Brain microvascular endothelial cell (primary cell): ENCODE results near the gene HOXB2.

Source experiments
- DNase-seq: peaks from one replicate; pipeline ENCODE4 v3.0.0-alpha.2; 2020
- H3K27ac ChIP-seq: fragments of 250-450 bp; sonication (Bioruptor Pico); 2 replicates; pipeline ENCODE4 v1.5.1; 2020; ENCODE audit warnings: mild to moderate bottlenecking, moderate library complexity
- H3K27me3 ChIP-seq: fragments of 250-450 bp; sonication (Bioruptor Pico); replicated peaks from 2 replicates; pipeline ENCODE4 v1.5.1; 2020; ENCODE audit warnings: mild to moderate bottlenecking
- H3K36me3 ChIP-seq: fragments of 250-450 bp; sonication (Bioruptor Pico); replicated peaks from 2 replicates; pipeline ENCODE4 v1.5.1; 2020; ENCODE audit warnings: mild to moderate bottlenecking
- H3K4me3 ChIP-seq: 2 replicates; pipeline ENCODE4 v1.5.1; 2011; ENCODE audit warnings: low read depth, mild to moderate bottlenecking, control low read depth, low read length, moderate library complexity
- in situ Hi-C: cut with HindIII; loops from 2 replicates; pipeline ENCODE4 v1.10.0; 2017; ENCODE audit warnings: low sequenced_read_pairs, low pct_ligation_motif_present
- TF ChIP-seq, protein P1 (sequence below): IDR thresholded peaks from 2 replicates; pipeline ENCODE4 v1.5.1; 2011; ENCODE audit warnings: low read depth, mild to moderate bottlenecking, moderate library complexity, low read length, control low read depth, inconsistent platforms; ENCODE audit errors: missing control alignments

HOXB2 gene

DNA sequence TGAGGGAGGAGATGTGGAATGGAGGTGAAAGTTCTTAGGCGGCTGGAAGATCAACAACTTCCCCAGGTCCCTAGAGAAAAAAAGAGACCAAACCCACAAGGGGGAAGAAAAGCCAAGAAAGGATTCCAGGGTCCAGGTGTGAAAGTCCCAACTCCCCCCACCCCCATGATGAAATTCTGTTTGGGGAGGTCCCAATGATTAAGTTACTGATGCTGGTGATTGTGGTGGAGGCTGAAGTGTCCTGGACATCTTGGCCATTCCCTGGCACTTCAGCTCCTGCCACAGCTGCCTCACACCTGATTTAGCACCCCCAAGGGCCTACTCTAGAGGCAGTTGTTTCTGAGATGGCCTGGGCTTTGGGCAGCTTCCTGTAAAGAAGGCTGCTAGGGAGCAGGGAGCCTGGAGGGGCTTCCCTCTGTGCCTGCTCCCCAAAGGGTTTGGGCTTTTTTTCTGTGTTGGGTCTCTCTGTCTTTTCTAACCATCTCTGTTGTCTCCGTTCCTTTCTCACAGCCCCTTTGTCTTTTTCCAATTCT lies 20.2 kb upstream of the HOXB2 start:
- H3K27me3 ChIP-seq, result peaks cover 95% of the 10 kb centered on the region
- no peaks in the 10 kb centered on the region for H3K36me3 ChIP-seq
- no peak overlapping the region for H3K27ac ChIP-seq
- no peak for DNase-seq
- TF ChIP-seq, protein P1, sequence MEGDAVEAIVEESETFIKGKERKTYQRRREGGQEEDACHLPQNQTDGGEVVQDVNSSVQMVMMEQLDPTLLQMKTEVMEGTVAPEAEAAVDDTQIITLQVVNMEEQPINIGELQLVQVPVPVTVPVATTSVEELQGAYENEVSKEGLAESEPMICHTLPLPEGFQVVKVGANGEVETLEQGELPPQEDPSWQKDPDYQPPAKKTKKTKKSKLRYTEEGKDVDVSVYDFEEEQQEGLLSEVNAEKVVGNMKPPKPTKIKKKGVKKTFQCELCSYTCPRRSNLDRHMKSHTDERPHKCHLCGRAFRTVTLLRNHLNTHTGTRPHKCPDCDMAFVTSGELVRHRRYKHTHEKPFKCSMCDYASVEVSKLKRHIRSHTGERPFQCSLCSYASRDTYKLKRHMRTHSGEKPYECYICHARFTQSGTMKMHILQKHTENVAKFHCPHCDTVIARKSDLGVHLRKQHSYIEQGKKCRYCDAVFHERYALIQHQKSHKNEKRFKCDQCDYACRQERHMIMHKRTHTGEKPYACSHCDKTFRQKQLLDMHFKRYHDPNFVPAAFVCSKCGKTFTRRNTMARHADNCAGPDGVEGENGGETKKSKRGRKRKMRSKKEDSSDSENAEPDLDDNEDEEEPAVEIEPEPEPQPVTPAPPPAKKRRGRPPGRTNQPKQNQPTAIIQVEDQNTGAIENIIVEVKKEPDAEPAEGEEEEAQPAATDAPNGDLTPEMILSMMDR, result no peak
- in situ Hi-C loops, result no loop called here
- peak overlapping the region; percentile 50 for H3K4me3 ChIP-seq

DNA sequence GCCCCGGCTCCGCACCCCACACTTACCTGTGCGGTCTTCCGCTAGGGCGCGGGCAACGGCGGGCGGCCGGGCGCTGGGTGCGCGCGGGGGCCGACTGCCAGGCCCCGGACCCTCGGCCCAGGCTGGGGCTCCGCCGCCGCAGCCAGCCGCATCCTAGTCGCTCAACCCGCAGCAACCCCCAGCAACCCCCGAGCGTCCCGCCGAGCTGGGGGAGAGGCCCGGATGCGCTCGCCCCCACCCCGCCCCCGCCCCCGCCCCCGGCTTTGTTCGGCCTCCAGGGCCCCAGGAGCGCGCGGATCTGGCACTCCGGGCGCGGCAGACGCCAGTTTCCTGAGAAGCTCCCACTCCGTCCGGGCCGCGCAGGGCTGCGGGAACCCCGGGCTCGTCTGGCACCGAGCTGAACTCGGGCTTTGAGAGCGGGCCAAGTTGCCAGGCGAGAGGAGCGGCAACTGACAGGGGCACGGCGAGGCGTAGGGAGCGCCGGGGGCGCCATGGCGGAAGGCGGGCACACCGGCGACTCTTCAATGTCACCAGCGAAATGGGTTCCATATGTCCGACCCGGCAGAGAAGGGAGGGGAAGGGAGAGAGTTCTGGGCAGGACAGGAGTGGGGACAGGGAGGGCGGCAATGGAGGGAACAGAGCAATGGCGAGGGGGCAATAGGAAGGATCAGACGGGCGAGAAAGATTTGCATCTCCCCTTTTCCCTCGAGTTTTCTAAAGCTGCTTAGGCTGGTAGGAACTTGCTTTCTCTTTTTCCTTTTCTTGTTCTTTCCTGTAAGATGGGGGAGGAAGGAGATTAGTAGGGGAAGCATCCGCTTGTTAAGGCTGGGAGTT lies 19.5 kb upstream of the HOXB2 start:
- in situ Hi-C loops, result no loop called here
- Histone ChIP-seq H3K4me3 (peak overlapping the region; percentile 50), H3K27me3 (peaks cover 95% of the 10 kb centered on the region), H3K27ac (no peak overlapping the region), H3K36me3 (no peaks in the 10 kb centered on the region)
- TF ChIP-seq, protein P1, result no peak
- DNase-seq, result no peak

DNA sequence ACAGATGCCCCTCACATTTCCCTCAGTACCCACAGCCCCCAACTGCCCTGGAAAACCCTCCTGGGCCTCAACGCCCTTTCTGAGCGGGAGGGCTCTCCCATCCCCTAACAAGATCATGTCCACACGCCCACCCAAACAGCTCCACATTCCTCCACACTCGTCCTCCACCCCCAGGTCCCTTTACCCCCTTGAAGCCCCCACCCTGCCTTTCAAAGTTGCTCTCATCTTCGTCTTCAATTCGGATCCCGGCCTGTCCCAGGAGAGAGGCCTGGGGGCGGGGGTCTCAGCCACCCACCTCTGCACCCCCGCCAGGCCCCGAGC lies 18.9 kb upstream of the HOXB2 start:
- in situ Hi-C loops, result no loop called here
- H3K36me3 ChIP-seq, result no peaks in the 10 kb centered on the region
- H3K4me3 ChIP-seq, result peak overlapping the region; percentile 43
- H3K27ac ChIP-seq, result no peak overlapping the region
- DNase-seq, result no peak
- H3K27me3 ChIP-seq, result peaks cover 97% of the 10 kb centered on the region
- TF ChIP-seq, protein P1, result no peak

DNA sequence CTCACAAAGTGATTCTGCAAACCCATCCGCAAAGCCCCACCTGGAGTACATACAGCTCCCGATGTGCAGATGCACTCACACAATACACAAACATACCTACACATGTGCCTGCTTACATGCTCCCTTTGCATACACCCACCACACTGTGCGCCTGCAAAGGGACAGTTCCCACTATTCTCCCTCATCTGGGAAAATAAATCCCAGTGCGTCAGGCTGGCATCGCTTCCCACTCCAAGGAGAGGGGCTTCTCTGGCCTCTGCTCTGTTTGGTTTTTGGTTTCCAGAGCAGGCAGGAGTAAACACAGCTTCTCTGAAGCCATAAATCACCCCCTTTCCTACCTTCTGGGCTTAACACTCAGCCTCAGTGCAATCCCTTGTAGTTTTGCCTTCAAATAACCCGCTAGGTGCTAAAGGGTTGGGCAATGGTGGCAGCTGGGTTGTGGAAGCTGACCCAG lies 18.5 kb upstream of the HOXB2 start:
- no peak overlapping the region for H3K27ac ChIP-seq
- no peak for DNase-seq
- TF ChIP-seq, protein P1, result no peak
- H3K4me3 ChIP-seq, result peak overlapping the region; percentile 43
- in situ Hi-C loops, result no loop called here
- H3K36me3 ChIP-seq, result no peaks in the 10 kb centered on the region
- H3K27me3 ChIP-seq, result peaks cover 97% of the 10 kb centered on the region

DNA sequence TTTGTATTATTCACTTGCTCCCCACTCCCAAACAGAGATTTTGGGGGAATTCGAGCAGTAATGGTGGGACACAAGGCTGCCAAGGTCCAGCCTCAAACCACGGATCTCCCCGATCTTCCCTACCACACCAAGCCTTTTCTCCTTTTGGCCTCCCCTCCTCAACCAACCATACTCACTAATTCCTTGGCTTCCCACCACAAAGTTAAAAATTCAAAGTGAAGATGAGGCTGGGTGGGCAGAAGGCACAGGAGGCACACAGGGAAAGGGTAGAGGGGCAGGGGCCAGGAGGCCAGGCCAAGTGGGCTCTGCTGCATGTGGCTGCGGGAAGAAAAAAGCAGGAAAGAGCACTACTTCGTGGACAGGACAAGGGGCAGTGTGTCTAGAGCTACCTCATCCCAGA lies 18.0 kb upstream of the HOXB2 start:
- in situ Hi-C loops, result no loop called here
- DNase-seq, result no peak
- H3K36me3 ChIP-seq, result no peaks in the 10 kb centered on the region
- TF ChIP-seq, protein P1, result no peak
- H3K27ac ChIP-seq, result no peak overlapping the region
- H3K4me3 ChIP-seq, result peak overlapping the region; percentile 43
- H3K27me3 ChIP-seq, result peaks cover 97% of the 10 kb centered on the region
